Type B pancreatic cell (in vitro differentiated cells): ENCODE results near the gene CDRT4. TPM values are rescaled to one million over a fixed set of nuclear protein-coding genes. Genes with fewer than 3 reads are reported as not detected.

Source experiments
- DNase-seq: peaks from one replicate; pipeline ENCODE4 v3.0.0; 2021; ENCODE audit warnings: mixed read lengths; ENCODE audit not compliant: unreplicated experiment; ENCODE audit errors: extremely low spot score
- H3K27ac Mint-ChIP-seq: 2 replicates; pipeline ENCODE4 v1.8.0; 2021; ENCODE audit warnings: mild to moderate bottlenecking, mixed read lengths
- H3K27me3 Mint-ChIP-seq: 2 replicates; pipeline ENCODE4 v1.8.0; 2021; ENCODE audit warnings: mixed read lengths
- H3K36me3 Mint-ChIP-seq: 2 replicates; pipeline ENCODE4 v1.8.0; 2021; ENCODE audit warnings: mixed read lengths
- H3K4me1 Mint-ChIP-seq: one replicate; pipeline ENCODE4 v1.8.0; 2021; ENCODE audit warnings: mixed read lengths; ENCODE audit not compliant: unreplicated experiment
- H3K4me3 Mint-ChIP-seq: 2 replicates; pipeline ENCODE4 v1.8.0; 2021; ENCODE audit warnings: mild to moderate bottlenecking, mixed read lengths
- H3K9me3 Mint-ChIP-seq: 2 replicates; pipeline ENCODE4 v1.8.0; 2021; ENCODE audit warnings: mixed read lengths
- CTCF ChIP-seq: fragments of 200-600 bp; sonication (generic); conservative IDR thresholded peaks from 2 replicates; pipeline ENCODE4 v1.5.0; 2021; ENCODE audit warnings: antibody characterized with exemption, mild to moderate bottlenecking
- total RNA-seq: library from RNA; stranded (reverse); gene quantifications from 2 replicates; pipeline ENCODE4 v1.2.1, GENCODE V29; 2021; ENCODE audit warnings: low replicate concordance

Gene CDRT4
- total RNA-seq, 1 donor from 2014 or later, result 12.9 TPM

GRCh38 chr17:15472891-15473290 is 5.5 kb upstream of the CDRT4 start:
- TF ChIP-seq CTCF, result no peak
- H3K27ac Mint-ChIP-seq, result no peak overlapping the region
- H3K9me3 Mint-ChIP-seq, result peaks cover 10% of the 10 kb centered on the region
- DNase-seq, result no peak
- no peak overlapping the region for H3K4me3 Mint-ChIP-seq
- peaks cover 21% of the 10 kb centered on the region for H3K36me3 Mint-ChIP-seq
- H3K27me3 Mint-ChIP-seq, result no peaks in the 10 kb centered on the region
- H3K4me1 Mint-ChIP-seq, result peaks cover 16% of the 10 kb centered on the region

DNA sequence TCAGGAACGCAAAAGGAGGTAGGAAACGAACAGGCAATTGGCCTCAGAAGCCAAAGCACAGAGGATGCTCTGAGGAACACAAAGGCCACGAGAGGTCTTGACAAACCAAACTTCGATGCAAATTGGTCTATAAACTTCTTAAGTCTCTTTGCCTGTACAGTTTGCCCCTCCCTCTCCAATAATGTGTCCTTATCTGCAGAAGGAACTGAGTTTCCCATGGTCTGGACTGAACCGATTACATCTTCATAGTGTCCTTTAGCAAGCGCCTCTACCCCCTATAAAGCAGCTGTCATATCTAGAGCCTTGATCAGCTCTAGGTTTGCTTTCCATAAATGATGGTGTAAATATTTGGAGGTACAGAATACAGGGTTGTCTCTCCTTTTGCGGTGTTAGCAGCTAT is 3.1 kb upstream of the CDRT4 start:
- H3K4me3 Mint-ChIP-seq, result no peak overlapping the region
- TF ChIP-seq CTCF, result no peak

DNA sequence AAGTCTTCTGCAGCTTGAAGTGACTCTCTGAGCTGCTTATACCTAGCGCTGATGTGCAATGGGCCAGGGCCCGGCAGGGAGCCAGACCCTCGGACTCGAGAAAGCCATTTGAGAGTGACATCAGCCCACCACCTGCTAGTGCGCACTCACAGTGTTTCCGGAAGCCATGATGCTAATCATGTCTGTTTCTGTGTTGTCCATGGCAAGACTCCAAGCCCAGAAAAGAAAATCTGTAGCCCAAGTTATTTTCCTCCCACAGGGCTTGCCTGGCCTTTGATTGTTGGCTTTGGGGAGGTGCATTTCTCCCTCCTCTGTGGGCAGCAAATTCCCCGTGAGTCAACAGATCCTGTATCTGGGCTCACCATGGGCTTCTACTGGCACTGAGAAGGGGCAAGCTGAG is 1.8 kb upstream of the CDRT4 start:
- Mint-ChIP-seq H3K36me3 (peaks cover 17% of the 10 kb centered on the region), H3K27me3 (no peaks in the 10 kb centered on the region), H3K27ac (no peak overlapping the region), H3K4me3 (no peak overlapping the region), H3K9me3 (peaks cover under 1% of the 10 kb centered on the region), H3K4me1 (peaks cover 13% of the 10 kb centered on the region)
- DNase-seq, result no peak
- no peak for TF ChIP-seq CTCF

More for the DNA sequence above, 3.1 kb upstream of the CDRT4 start:
- H3K4me1 Mint-ChIP-seq, result peaks cover 16% of the 10 kb centered on the region
- no peaks in the 10 kb centered on the region for H3K27me3 Mint-ChIP-seq
- H3K9me3 Mint-ChIP-seq, result peaks cover 5% of the 10 kb centered on the region
- no peak overlapping the region for H3K27ac Mint-ChIP-seq
- no peak for DNase-seq
- H3K36me3 Mint-ChIP-seq, result peaks cover 20% of the 10 kb centered on the region

DNA sequence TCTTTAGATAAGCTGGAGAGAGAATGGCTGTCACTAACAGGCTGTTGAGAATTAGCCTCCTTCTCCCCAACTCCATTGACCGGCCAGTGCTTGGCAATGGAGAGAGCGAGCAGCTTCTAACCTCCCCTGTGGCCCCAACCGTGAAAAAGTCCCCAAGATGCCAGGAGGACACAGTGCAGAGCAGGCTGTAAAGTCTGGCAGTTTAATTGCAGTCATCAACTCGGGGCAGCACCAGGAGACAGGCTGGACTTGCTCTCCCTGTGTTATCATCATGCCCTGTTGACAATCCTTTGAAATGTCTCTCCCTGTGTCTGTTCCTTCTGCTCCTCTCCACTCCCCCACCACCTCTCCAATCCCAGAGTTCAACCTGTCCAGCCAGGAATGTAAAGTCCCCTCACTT is 705 bp upstream of the CDRT4 start:
- H3K4me3 Mint-ChIP-seq, result no peak overlapping the region
- no peak for TF ChIP-seq CTCF
- peaks cover 14% of the 10 kb centered on the region for H3K36me3 Mint-ChIP-seq
- H3K27me3 Mint-ChIP-seq, result no peaks in the 10 kb centered on the region
- H3K27ac Mint-ChIP-seq, result no peak overlapping the region
- peaks cover 19% of the 10 kb centered on the region for H3K4me1 Mint-ChIP-seq
- DNase-seq, result no peak
- H3K9me3 Mint-ChIP-seq, result no peaks in the 10 kb centered on the region

DNA sequence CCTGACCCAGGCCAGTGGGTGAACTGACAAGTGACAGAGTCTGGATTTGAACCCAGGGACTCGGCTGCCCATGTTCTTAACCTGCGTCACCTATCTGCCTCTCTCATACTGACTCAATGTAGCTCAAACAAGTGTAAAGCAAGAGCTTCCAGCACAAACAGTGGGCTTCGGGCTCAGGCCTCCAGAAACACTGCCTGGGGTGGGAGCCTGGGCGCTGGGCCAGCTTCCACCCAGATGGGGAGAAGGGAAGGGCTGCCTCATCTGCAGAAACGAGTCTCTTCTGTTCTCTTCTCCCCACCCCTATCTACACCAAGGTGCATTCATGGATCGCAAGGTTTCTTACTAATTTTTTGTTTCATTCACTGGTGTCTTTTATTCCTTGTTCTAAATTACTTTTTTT is 1.3 kb downstream of the CDRT4 start:
- Mint-ChIP-seq H3K4me3 (no peak overlapping the region), H3K4me1 (peaks cover 27% of the 10 kb centered on the region), H3K27me3 (no peaks in the 10 kb centered on the region), H3K36me3 (peaks cover 19% of the 10 kb centered on the region), H3K27ac (no peak overlapping the region), H3K9me3 (no peaks in the 10 kb centered on the region)
- TF ChIP-seq CTCF, result no peak
- DNase-seq, result no peak
